ENCODE measurements around the gene ANLN.
"Not testable (repeated sequence)": the region's sequence is repeated elsewhere in the genome, so short reads cannot be mapped to it uniquely, and the experiment has no call there.

The ANLN gene

DNA sequence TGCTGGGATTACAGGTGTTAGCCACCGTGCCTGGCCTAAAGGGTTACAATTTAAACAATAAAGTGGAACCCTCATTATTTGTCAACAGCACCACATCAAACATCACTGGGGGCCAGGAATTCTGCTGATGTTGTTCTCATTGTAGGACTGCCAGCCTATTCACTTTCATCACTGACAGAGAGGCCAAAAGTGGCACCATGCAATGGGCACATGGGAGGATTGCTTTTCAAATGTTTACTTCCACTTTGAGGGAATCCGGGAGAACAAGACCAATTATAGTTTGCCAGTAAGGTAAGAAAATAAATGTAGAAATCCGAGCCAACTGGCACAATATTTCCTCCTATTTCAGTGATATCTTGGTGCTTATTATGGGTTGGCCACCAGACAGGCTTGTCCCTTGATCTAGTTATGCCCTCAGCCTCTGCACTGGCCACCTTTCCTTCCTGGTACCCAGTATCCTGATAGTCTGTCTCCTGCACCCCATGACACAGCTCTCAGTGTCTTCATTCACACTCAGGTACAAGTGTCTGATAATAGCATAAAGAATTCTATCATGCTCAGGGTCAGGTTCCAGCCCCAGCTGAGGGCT is 82.6 kb downstream of the ANLN start:
- no peak for DNase-seq

DNA sequence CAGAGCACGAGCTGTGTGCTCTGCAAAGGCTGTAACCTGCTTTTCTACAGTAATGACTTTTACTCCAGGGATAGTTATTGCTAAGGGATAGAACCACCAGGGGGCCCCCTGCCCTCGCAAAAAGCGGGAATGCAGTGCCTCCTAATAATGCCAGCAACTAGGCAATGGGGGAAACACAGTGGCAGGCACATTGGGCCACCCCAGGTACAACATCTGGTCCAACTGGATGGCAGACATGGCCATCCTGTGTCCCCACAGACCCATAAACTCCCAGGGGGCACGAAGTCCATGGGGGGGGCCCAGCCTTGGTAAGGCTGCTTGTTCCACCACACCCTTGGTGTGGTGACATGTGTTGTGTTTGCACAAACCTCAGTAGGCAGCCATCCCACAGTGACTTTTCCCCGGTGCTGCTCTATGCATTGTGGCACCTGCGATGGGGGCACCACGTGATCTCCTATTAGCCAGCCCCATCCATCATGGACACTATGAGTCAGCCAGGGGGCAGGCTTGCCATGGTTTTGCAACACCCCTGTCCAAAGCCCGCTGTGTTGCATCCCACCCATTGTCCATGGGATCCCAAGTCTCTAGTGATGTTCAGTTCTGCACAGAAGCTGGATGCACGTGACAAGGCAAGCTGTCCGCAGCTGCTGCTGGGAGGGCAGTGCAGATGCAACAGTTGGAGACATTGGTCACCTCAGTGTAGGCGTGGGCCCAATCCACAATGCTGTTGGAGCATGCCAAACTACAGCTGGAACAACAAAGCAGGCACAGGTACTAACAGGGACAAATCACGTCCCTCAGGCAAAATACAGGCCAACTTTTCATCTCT is 84.0 kb downstream of the ANLN start:
- DNase-seq: peak; percentile 70

DNA sequence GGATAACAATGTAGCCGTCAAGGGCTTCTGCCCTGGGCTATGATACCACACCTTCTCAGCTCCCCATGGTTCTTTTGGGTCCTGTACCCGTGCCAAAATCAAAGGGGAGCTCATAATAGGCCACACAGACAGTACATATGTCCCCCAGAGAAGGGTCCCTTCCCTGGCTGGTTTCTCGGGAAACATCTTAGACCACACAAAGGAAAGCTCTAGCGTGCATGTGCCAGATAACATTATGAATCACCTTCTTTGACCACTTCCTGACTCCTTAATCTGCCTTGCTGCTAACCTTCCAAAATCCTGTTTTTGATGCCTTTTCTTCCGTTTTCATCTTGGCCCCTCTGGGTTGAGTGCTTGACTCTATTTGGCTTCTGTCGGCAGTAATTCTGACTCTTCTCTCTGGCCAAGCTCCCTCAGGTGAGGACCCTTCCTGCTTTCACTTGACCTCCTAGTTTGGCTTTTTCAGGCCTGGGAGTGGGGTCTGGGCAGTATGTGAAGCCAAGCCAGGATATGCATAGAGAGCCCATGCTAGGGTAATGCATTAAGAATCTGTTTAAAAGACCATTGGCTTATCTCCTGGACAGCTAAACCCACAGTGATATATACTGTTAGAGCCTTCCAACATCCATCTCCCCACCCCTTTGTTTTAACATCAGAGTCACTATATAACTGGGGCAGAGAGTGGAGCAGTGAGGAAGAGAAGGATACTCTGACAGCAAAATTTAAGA is 84.8 kb downstream of the ANLN start:
- DNase-seq: peak; percentile 11

DNA sequence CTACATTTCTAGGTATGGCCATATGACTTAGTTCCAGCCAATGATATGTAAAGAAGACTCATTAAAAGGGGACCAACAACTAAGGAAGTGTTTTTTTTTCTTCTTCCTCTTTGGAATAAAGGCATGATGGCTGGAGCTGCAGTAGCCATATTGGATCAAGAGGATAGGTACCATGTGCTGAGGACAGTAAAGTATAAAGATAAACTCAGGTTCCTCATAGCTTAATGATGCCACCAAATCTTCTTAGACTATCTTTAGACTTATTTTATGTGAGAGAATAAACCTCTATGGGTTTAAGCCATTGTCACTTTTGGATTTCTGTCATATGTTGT is 85.3 kb downstream of the ANLN start:
- no peak for DNase-seq

DNA sequence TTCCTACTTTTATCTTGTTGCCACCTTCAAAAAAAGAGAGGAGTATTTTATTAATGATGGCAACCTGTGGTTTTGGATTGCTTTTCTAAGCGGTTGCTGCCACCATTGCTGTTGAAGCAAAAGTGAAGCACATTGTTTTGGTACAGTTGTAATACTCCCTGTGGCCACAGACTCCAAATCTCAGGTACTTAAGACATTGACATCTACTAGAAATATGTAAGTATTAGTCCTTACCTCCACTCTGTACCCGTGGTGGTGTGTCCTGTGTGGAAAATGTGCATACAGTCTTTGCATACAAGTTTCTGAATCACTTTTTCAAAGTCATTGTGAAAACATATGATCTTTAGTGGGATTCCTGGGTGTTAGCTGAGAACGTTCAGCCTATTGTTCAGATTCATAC is 85.7 kb downstream of the ANLN start:
- peak; percentile 47 for DNase-seq

DNA sequence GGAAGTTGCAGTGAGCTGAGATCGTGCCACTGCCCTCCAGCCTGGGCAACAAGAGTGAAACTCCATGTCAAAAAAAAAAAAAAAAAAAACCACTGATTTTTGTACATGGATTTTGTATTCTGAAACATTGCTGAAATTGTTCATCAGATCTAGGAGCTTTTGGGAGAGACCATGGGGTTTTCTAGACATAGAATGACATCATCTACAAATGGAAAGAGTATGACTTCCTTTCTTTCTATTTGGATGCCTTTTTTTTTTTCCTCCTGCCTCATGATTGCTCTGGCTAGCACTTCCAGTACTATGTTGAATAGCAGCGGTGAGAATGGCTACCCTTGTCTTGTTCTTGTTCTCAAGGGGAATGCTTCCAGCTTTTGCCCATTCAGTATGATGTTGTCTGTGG is 89.1 kb downstream of the ANLN start:
- DNase-seq: no peak

DNA sequence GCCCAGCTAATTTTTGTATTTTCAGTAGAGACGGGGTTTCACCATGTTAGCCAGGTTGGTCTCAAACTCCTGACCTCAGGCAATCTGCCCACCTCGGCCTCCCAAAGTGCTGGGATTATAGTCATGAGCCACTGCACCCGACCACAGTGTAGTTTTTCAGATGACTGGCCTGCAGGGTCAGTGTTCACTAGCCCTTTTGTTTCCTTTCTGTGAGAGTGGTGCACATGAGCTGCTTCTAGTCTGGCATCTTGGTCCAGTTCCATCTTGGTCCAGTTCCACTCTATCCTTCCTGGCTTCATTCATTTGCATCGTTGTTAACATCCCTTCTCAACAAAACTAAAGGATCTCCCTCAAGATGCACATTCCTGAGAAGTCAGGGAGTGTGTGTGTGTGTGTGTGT is 94.2 kb downstream of the ANLN start:
- not testable (repeated sequence) for DNase-seq

DNA sequence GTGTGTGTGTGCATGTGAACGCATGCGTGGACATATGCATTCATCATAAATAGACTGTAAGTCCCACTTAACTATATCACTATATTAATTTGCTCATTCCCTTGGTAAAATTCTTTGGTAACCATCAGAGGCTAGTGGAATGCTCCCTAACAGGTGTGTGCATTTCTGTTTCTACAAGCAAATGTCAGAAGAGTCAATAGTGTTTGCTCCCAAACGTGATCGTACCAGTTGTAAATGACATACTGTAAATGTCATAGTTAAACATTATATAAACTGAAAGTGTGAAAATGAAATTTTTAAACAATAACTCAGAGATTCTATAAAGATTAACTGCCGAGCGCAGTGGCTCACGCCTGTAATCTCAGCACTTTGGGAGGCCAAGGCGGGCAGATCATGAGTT is 94.6 kb downstream of the ANLN start:
- DNase-seq: no peak

DNA sequence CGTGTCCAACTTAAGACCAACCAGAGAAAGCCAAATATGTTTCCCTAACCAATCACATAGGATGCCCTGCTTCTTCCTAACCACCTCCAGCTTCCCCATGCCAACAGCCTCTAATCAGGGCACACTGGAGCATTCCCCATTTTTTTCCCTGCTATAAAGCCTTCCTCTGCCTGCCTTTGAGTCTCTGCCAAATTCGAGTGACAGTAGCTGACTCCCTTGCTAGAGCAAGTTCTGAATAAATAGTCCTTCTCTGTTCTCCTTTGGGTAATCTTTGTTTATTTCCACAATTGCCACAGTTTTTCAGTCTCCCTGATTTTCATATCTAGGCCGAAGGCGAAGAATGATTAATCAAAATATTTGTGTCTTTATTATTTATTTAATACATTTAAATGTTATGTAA is 96.7 kb downstream of the ANLN start:
- no peak for DNase-seq

DNA sequence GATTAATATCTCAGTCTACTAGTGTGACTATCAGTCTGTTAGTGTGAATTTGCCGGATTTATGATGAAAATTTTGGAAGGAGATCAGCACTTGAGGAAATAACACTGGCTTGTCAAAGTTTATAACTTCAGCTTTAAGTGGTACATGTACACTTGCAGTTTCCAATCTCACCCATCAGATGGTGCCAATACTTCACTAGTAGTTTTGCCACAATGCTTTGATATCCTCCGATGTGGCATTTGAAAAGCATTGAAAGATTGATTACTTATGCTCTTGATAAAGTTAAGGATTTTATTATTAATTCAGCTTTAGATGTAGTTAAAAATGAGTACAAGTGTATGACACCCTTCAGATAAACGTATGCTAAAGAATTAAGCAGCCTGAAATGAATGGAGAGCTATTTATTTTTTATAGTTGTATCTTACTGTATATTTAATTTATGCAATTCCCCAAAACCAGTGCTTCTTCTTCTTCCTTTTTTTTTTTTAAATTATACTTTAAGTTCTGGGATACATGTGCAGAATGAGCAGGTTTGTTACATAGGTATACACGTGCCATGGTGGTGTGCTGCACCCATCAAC is 98.2 kb downstream of the ANLN start:
- DNase-seq: peak; percentile 14

DNA sequence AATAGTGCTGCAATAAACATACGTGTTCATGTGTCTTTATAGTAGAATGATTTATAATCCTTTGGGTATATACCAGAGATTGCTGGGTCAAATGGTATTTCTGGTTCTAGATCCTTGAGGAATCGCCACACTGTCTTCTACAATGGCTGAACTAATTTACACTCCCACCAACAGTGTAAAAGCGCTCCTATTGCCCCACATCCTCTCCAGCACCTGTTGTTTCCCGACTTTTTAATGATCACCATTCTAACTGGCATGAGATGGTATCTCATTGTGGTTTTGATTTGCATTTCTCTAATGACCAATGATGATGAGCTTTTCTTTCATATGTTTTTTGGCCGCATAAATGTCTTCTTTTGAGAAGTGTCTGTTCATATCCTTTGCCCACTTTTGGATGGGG is 99.0 kb downstream of the ANLN start:
- DNase-seq: not testable (repeated sequence)

DNA sequence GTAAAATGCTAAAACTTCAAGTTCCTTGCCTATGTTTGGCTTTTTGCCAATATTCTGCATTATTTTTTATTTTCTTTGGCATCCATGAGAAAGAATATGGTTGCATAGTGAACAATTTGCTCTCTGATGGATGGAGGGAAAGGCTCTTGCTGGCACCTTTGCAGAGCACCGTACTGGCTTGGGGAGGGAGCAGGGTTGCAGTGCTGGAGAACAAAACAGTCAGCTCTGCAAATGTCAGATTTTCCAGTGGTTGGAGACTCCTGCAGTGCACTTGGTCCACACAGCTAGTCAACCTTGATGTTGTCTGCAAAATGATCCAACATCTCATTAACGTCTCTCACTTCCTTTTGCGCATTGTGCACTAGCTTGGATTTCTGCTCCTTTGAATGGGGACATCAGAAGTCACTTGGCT is 100.8 kb downstream of the ANLN start:
- no peak for DNase-seq

DNA sequence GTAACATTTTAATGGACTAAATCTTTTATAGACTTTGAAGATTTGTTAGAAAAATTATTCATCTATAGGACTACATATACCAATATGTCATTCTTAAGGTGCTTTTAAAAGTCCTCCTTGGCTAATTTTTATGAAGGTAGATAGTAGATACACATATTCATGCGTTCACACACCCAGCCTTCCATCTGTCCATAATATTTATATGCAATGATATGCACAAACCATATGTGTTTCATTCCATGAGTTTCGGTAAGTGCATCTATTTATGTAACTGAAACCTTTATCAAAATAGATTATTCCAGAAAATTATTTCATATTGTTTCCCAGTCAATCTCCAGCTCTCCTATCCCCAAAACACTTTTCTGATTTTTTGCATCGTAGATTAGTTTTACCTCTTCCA is 101.7 kb downstream of the ANLN start:
- no peak for DNase-seq

DNA sequence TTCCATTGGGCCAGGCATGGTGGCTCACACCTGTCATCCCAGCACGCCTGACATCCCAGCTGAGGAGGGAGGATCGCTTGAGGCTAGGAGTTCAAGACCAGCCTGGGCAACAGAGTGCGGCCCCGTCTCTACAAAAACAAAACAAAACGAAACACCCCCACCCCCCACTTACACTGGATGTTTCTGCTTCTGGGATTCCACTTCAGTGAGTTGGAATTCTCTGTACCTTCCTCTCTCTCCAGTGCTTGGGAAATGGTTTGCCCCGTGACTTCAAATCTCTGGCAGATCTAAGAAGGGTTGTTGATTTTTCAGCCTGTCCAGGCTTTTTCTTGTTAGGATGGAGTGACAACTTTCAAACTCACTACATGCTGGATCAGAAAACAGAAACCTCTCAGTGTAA is 106.9 kb downstream of the ANLN start:
- no peak for DNase-seq

DNA sequence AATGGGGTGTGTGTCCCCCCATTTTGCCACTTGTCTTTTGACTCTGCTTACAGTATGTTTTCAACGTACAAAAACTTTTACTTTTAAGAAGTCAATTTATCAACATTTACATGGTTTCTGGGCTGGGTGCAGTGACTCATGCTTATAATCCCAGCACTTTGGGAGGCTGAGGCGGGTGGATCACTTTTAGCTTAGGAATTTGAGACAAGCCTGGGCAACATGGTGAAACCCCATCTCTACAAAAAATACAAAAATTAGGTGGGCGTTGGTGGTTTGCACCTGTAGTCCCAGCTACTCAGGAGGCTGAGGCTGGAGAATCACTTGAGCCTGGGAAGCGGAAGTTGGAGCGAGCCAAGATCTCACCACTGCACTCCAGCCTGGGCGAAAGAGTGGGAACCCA is 107.5 kb downstream of the ANLN start:
- not testable (repeated sequence) for DNase-seq

DNA sequence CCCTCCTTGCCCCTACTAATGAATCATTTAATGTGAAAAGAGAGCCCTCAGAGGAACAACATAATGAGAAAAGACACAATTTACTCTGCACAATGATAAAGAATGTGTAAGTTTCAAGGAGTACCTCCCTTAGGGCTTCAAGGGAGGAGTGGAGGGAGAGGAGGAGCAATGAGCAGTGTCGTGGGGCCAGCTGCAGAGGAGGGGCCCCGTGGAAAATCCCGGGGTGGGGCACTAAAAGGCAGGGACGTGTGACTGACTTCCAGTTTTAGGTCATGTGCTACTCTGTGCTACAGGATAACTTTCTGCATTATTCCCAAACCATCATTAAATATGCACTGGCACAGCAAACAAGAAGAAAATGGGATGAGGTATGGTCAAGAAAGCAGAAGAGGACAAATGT is 108.1 kb downstream of the ANLN start:
- no peak for DNase-seq
